Gastrocnemius medialis (tissue), 4 donors: Measurements from ENCODE around the gene PSMD13.

Experiments used
- CTCF ChIP-seq, 5 experiments: fragments of 450-650 bp in 3 of 5; fragments of 200-600 bp in 2 of 5; sonication (generic) in 2 of 5; IDR thresholded peaks in 4 of 5; conservative IDR thresholded peaks in 1 of 5; 1 replicate in 4 of 5; 2 replicates in 1 of 5; pipeline ENCODE4 v1.5.1; 2016 to 2019; ENCODE audit warnings: antibody characterized with exemption in 5 of 5, mild to moderate bottlenecking in 3 of 5, moderate library complexity in 3 of 5
- POLR2A ChIP-seq, 2 donors: fragments of 450-650 bp; IDR thresholded peaks; one replicate each; pipeline ENCODE4 v1.6.1; 2017; ENCODE audit warnings: antibody characterized with exemption in 2 of 2, mild to moderate bottlenecking in 2 of 2, moderate library complexity in 2 of 2

- TF ChIP-seq CTCF (IDR thresholded peaks at IDR 0.05 in 4 of 5, conservative IDR thresholded peaks at IDR 0.05 in 1 of 5) (no peak), POLR2A (IDR thresholded peaks at IDR 0.05) (no peak)
These were observed 37.0 kb upstream of the PSMD13 start for GRCh38 chr11:199782-200181.
